SK-N-SH treated with all-trans-retinoic acid at 6 μM for 48 hours (cell line): ENCODE data around the gene CTIF.

Experiments
- ATAC-seq: fragments of 200-7000 bp; cut with Tn5 transposase; 3 replicates; pipeline ENCODE4 v1.9.1; 2020; ENCODE audit warnings: mild to moderate bottlenecking, moderate library complexity
- ARNTL ChIP-seq: fragments of 450-650 bp; formaldehyde crosslinking; IDR thresholded peaks from 2 replicates; pipeline ENCODE4 v1.5.0; 2020; ENCODE audit warnings: low read depth, mild to moderate bottlenecking, moderate library complexity, borderline replicate concordance
- BACH2 ChIP-seq: fragments of 250-450 bp; sonication (Bioruptor Pico); IDR thresholded peaks from 2 replicates; pipeline ENCODE4 v1.9.0; 2021; ENCODE audit warnings: mild to moderate bottlenecking, borderline replicate concordance
- CSDC2 ChIP-seq: fragments of 250-450 bp; sonication (Bioruptor Pico); IDR thresholded peaks from 2 replicates; pipeline ENCODE4 v1.5.0; 2020; ENCODE audit warnings: mild to moderate bottlenecking, moderate library complexity
- ESRRG ChIP-seq: fragments of 250-450 bp; sonication (Bioruptor Pico); IDR thresholded peaks from 2 replicates; pipeline ENCODE4 v1.6.1; 2021; ENCODE audit warnings: mild to moderate bottlenecking
- GLIS3 ChIP-seq: fragments of 250-450 bp; sonication (Bioruptor Pico); IDR thresholded peaks from 2 replicates; pipeline ENCODE4 v1.5.0; 2020; ENCODE audit warnings: mild to moderate bottlenecking, moderate library complexity
- ISL1 ChIP-seq: fragments of 250-450 bp; sonication (Bioruptor Pico); IDR thresholded peaks from 2 replicates; pipeline ENCODE4 v2.1.2; 2022; ENCODE audit warnings: mild to moderate bottlenecking, moderate library complexity
- OSR1 ChIP-seq: fragments of 250-450 bp; sonication (Bioruptor Pico); IDR thresholded peaks from 2 replicates; pipeline ENCODE4 v1.8.0; 2022; ENCODE audit warnings: moderate library complexity, mild to moderate bottlenecking, inconsistent platforms
- PATZ1 ChIP-seq: fragments of 250-450 bp; sonication (Bioruptor Pico); IDR thresholded peaks from 2 replicates; pipeline ENCODE4 v1.8.0; 2020; ENCODE audit warnings: mild to moderate bottlenecking, moderate library complexity, borderline replicate concordance
- PPARA ChIP-seq: fragments of 250-450 bp; sonication (Bioruptor Pico); IDR thresholded peaks from 2 replicates; pipeline ENCODE4 v1.5.0; 2020; ENCODE audit warnings: mild to moderate bottlenecking, borderline replicate concordance
- RARB ChIP-seq: fragments of 250-450 bp; sonication (Bioruptor Pico); IDR thresholded peaks from 2 replicates; pipeline ENCODE4 v1.8.0; 2021; ENCODE audit warnings: mild to moderate bottlenecking, moderate library complexity
- SNAI2 ChIP-seq: fragments of 250-450 bp; sonication (Bioruptor Pico); IDR thresholded peaks from 2 replicates; pipeline ENCODE4 v1.5.0; 2020; ENCODE audit warnings: mild to moderate bottlenecking, moderate library complexity
- TCF4 ChIP-seq: fragments of 250-450 bp; sonication (Bioruptor Pico); IDR thresholded peaks from 2 replicates; pipeline ENCODE4 v1.8.0; 2021; ENCODE audit warnings: mild to moderate bottlenecking, moderate library complexity, borderline replicate concordance
- TOX ChIP-seq: fragments of 250-450 bp; sonication (Bioruptor Pico); IDR thresholded peaks from 2 replicates; pipeline ENCODE4 v1.8.0; 2021; ENCODE audit warnings: mild to moderate bottlenecking, moderate library complexity, borderline replicate concordance
- TSHZ2 ChIP-seq: fragments of 250-450 bp; sonication (Bioruptor Pico); IDR thresholded peaks from 2 replicates; pipeline ENCODE4 v1.5.0; 2020; ENCODE audit warnings: mild to moderate bottlenecking, moderate library complexity
- ZC3H10 ChIP-seq: fragments of 250-450 bp; sonication (Bioruptor Pico); IDR thresholded peaks from 2 replicates; pipeline ENCODE4 v1.5.1; 2021; ENCODE audit warnings: mild to moderate bottlenecking, moderate library complexity
- ZFP3 ChIP-seq: fragments of 250-450 bp; sonication (Bioruptor Pico); IDR thresholded peaks from 2 replicates; pipeline ENCODE4 v1.5.0; 2020; ENCODE audit warnings: mild to moderate bottlenecking, moderate library complexity
- ZFP30 ChIP-seq: fragments of 450-650 bp; formaldehyde crosslinking; IDR thresholded peaks from 2 replicates; pipeline ENCODE4 v1.5.0; 2022; ENCODE audit warnings: mild to moderate bottlenecking, moderate library complexity
- ZNF565 ChIP-seq: fragments of 450-650 bp; formaldehyde crosslinking; conservative IDR thresholded peaks from 2 replicates; pipeline ENCODE4 v1.5.0; 2020; ENCODE audit warnings: low read depth, mild to moderate bottlenecking, moderate library complexity
- ZNF70 ChIP-seq: fragments of 450-650 bp; formaldehyde crosslinking; IDR thresholded peaks from 2 replicates; pipeline ENCODE4 v1.5.0; 2020; ENCODE audit warnings: mild to moderate bottlenecking, moderate library complexity
- ZNF8 ChIP-seq: fragments of 450-650 bp; formaldehyde crosslinking; IDR thresholded peaks from 2 replicates; pipeline ENCODE4 v1.5.0; 2020; ENCODE audit warnings: mild to moderate bottlenecking, moderate library complexity
- TF ChIP-seq, protein P1 (sequence below): fragments of 250-450 bp; sonication (Bioruptor Pico); IDR thresholded peaks from 2 replicates; pipeline ENCODE4 v1.5.1; 2020; ENCODE audit warnings: low read depth, mild to moderate bottlenecking, moderate library complexity
- TF ChIP-seq, protein P2 (sequence below): fragments of 250-450 bp; sonication (Bioruptor Pico); IDR thresholded peaks from 2 replicates; pipeline ENCODE4 v1.5.1; 2021; ENCODE audit warnings: mild to moderate bottlenecking, moderate library complexity

CTIF gene

DNA sequence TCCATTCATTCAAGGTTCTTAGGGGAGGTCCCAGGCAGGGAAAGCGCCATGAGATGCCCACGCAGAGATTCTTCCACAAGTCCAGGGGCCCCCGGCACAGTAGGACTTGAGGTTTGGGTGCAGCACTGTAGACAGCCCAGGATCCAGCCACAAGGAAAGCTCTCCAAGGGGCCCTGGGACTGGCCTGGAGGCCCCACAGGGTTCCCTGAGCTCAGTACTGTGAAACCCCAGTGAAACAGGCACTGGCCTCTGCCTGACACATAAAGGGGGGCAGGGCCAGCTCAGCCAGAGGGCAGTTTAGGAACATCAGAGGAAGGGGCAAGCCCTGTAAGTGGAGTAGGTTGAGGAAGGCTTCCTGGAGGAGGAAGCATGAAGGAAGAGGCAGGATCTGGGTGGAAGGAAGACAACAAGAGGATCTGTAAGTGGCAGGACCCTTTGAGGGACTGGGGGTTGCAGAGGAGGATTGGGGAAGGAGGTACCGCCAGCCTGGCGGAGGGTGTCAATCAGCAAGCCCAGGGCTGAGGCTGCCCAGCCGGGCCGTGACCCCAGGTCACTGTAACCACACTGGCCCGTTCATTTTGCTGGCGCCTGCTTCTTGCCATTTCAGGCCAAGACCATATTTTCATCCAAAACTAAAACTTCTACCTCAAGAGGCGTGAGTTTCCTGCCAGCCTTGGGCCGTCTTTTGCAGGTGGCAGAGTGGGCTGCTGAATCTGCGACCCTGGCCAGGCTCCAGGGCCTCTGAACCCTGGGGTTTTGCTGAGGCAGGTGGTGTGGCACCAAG is 236.7 kb downstream of the CTIF start:
- TF ChIP-seq ZNF8 (CRISPR knock-in tag) (no peak), ZFP3 (CRISPR knock-in tag) (no peak), CSDC2 (no peak), PATZ1 (no peak), ZFP30 (no peak), ISL1 (CRISPR knock-in tag) (no peak), BACH2 (CRISPR knock-in tag) (no peak), RARB (CRISPR knock-in tag) (no peak), ARNTL (no peak), ZC3H10 (CRISPR knock-in tag) (no peak), ZNF70 (CRISPR knock-in tag) (no peak), TOX (no peak), OSR1 (CRISPR knock-in tag) (no peak), GLIS3 (CRISPR knock-in tag) (no peak), PPARA (CRISPR knock-in tag) (no peak), TSHZ2 (CRISPR knock-in tag) (no peak), SNAI2 (CRISPR knock-in tag) (no peak), ESRRG (CRISPR knock-in tag) (no peak)
- TF ChIP-seq, protein P1, sequence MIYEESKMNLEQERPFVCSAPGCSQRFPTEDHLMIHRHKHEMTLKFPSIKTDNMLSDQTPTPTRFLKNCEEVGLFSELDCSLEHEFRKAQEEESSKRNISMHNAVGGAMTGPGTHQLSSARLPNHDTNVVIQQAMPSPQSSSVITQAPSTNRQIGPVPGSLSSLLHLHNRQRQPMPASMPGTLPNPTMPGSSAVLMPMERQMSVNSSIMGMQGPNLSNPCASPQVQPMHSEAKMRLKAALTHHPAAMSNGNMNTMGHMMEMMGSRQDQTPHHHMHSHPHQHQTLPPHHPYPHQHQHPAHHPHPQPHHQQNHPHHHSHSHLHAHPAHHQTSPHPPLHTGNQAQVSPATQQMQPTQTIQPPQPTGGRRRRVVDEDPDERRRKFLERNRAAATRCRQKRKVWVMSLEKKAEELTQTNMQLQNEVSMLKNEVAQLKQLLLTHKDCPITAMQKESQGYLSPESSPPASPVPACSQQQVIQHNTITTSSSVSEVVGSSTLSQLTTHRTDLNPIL (CRISPR knock-in tag), result no peak
- TF ChIP-seq, protein P2, sequence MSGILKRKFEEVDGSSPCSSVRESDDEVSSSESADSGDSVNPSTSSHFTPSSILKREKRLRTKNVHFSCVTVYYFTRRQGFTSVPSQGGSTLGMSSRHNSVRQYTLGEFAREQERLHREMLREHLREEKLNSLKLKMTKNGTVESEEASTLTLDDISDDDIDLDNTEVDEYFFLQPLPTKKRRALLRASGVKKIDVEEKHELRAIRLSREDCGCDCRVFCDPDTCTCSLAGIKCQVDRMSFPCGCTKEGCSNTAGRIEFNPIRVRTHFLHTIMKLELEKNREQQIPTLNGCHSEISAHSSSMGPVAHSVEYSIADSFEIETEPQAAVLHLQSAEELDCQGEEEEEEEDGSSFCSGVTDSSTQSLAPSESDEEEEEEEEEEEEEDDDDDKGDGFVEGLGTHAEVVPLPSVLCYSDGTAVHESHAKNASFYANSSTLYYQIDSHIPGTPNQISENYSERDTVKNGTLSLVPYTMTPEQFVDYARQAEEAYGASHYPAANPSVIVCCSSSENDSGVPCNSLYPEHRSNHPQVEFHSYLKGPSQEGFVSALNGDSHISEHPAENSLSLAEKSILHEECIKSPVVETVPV (CRISPR knock-in tag), result no peak
- ATAC-seq, result no peak

DNA sequence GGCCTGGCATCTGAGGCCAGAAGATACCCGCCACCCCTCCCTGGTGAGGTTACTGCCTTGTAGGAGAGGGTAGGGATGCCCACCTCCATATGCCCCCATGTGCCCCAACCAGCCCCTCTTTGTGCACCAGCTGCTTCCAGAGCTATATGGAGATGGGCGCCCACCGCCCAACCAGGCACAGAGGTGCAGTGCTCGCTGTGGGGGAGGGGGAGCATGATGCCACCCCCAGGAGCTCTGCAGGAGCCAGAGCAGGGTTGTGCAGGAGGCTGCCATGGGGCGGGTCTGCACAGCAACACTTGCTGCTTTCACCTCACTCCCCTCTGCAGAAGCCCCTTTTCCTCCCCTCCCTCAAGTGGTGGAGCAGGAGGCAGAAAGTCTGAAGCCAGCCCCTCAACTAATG is 237.3 kb downstream of the CTIF start:
- no peak for ATAC-seq
- TF ChIP-seq ZFP30, result no peak
- no peak for TF ChIP-seq GLIS3 (CRISPR knock-in tag)
- TF ChIP-seq ISL1 (CRISPR knock-in tag), result no peak
- TF ChIP-seq ZFP3 (CRISPR knock-in tag), result no peak
- TF ChIP-seq PATZ1, result no peak
- no peak for TF ChIP-seq ZNF565
- TF ChIP-seq, protein P1 (CRISPR knock-in tag), result no peak
- no peak for TF ChIP-seq TSHZ2 (CRISPR knock-in tag)
- no peak for TF ChIP-seq ARNTL
- TF ChIP-seq SNAI2 (CRISPR knock-in tag), result no peak
- TF ChIP-seq TCF4 (CRISPR knock-in tag), result no peak
- TF ChIP-seq PPARA (CRISPR knock-in tag), result no peak
